NCI-H2196 treated with DMSO at 0.1 percent for 48 hours (cell line): ENCODE results near the gene TMEM144.

Experiments used
- DNase-seq: peaks from one replicate; lab custom pipeline; 2025; ENCODE audit not compliant: unreplicated experiment; lab: John Stamatoyannopoulos, UW

TMEM144 gene

GRCh38 chr4:158209825-158210807 lies at the start of gene TMEM144:
Gene TMEM144, plus strand, starts transcription at chr4:158210486. Its CDS starts 2,182 bp downstream, at chr4:158212668.
- DNase-seq = peak; percentile 39

DNA sequence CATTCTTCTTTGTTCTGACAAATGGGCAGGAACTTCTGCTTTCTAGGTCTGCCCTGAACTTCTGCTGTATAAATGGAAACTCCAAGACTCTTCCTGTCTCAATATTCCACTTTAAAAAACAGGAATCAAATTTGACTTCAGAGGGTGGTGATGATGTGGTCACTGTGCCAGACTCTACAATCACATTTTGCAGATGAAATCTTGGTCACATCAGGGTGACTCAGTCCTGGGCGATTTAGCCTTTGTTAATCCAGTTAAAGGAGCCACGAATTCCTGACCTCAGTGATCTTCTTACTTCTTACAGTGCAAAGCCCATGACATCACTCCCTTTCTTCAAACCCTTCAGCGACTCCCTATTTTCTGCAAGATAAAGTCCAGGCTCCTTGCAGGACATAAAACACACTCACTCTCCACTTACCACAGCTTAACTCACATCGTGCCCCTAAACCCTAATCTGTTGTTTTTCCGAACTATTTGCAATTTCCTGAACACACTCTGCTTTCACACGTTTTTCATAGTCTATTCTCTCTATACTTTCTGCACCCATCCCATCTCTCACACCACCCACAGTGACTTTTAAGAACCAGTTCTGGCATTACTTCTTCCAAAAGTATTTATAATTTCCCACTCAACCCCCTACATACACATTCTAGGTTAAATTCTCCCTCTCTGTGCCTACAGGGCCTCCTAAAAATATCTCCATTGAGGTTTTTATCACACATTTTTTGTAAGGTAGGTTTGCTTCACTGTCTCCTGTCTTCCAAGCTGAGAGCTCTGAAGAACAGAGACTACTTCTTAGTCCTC lies 48.5 kb upstream of the TMEM144 start:
- DNase-seq = no peak

DNA sequence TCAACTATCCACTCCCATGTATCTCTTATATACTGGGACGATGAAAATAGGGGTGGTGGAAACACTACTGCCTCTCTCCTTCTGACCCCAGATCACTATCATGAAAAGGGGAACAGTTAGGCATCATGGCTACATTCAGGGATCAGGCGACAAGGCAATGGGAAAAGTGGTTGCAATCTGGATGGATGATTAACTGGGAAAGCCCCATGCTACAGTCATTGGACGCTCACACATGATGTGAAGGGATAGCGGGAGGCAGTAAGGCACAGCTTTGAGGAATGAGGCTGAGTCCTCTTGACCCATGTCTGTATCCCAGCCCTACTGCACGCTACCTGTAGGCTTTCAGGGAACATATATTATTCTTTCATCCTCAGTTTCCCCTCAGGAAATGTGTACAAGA lies 47.7 kb upstream of the TMEM144 start:
- no peak for DNase-seq

- DNase-seq = no peak
Observed at GRCh38 chr4:158163941-158164767, 46.1 kb upstream of the TMEM144 start.

- no peak for DNase-seq
Observed at GRCh38 chr4:158164768-158165213, 45.5 kb upstream of the TMEM144 start.

DNA sequence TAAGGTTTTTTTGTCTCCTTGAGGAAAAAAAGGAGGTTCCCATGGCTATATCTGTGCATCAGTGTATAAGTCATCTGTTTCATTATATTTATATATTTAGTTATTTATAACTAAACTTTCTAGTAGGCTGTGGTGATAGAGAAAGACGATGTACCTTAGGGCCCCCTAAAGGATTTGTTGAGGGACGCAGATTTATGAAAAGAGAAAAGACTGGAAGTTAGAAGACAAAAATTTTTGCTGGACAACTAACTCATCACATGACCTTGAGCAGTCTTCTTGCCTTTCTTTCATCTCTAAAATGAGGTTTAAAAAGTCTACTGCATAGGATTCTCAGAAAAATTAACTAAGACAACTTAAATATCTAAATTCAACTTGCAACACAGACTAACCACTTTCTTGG lies 43.6 kb upstream of the TMEM144 start:
- DNase-seq = no peak

GRCh38 chr4:158168606-158169005 lies 41.7 kb upstream of the TMEM144 start:
- DNase-seq = no peak

DNA sequence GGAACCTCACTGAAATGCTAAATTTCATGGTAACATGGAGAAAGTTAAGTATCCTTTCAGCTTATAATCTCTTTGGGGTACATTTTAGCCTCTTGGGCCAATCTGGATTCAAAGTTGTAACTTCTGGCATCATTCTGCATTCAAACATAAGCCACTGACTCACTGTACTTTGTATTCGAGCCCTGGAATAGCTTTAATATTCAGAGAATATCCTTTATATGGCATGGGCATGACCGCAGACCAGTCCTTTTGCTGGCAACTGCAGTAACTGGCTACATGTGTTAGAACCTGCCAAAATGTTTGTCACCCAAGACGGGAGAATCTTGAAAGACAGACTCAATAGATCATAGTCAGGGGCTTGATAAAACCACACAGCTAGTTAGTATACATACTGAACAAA lies 40.8 kb upstream of the TMEM144 start:
- DNase-seq = no peak

- no peak for DNase-seq
Observed at GRCh38 chr4:158169931-158170690, 40.2 kb upstream of the TMEM144 start.

GRCh38 chr4:158170691-158171561 lies 39.4 kb upstream of the TMEM144 start:
- no peak for DNase-seq

DNA sequence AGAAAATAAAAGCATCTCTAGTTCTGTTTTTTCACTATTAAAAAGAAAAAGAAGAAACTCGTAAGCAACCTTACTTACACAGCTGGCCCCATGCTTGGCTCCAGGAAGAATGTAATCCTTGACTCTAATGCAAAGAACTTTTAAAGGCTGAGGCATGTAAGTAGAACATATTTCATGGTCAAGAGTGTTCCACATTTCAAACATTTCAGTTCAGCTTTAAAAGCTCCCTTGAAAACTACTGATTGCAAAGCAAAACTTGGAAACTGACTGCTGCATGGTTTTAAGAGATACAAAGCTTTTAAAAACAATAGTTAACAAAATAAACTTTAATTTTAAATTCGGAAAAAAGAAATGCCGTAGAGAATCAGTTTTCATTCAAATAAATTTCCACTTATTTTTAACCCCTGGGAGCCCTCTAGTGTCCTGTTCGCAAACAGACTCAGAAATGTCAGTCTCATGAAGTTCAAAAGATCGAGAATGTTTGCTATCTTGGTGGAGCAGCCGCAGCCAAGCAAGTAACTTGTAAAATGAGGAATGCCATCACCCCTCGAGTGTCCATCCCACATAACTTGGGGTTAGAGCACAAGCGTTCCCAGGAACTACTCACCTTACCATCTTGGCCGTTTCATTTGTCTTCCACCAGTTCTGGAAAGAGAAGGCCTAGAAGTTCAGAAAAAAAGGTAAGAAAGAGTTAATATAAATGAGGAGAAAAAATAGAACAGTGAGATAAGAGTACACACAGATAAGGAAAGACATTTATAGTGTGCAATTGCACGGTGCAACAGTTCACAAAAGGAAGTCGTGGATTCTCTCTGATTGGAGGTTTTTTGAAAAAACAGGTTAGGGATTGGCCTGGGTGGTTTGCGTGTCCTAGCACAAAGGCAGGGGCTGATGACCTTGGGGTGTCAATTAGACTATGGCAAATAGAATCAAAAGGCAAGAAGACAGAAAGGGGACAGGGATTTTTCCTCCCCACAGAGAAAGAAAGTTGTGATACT lies 37.7 kb upstream of the TMEM144 start, which contains the start of gene GASK1B:
Gene GASK1B (minus strand): TSS at position 765 of the 998 bp plus-strand sequence. CDS start 1,650 bp downstream, outside the sequence.
- no peak for DNase-seq

DNA sequence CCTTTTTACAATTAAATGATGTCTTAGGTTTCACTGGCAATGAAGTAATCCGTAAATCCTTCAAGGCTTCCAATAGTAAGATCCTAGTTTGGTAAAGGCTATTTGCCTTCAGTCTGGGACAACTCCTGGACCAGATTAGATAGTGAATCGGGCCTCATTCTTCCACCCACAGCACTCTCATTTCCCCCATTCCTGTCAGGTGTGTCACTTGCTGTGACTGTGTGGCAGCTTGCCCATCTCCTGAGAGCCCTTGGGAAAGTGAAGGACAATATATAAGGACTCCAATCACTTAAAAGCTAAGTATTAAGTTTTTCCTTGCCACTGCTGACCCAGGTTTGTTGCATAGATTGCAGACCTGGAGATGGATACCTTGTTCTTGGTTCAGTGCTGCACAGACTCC lies 34.2 kb upstream of the TMEM144 start:
- no peak for DNase-seq

DNA sequence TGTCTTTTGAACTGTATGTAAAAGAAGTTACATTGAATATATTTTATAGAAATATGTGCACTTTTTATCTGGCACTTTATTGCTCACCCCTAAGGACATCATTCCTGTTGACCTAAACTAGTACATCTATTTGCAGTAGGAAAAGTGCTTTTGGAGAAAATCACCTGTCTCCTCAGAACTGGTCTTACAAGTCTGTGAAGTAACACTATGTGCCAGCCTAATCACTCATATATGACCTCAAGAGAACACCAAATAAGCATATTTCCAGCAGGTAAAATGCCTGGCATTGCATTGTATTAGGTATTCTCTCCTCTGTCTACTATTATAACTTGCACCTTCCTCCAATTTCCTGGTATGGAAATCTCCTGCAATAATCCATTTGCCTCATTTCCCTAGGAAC lies 33.5 kb upstream of the TMEM144 start:
- DNase-seq = no peak

- no peak for DNase-seq
Observed at GRCh38 chr4:158179465-158179864, 30.8 kb upstream of the TMEM144 start.

GRCh38 chr4:158181906-158182305 lies 28.4 kb upstream of the TMEM144 start:
- DNase-seq = no peak

DNA sequence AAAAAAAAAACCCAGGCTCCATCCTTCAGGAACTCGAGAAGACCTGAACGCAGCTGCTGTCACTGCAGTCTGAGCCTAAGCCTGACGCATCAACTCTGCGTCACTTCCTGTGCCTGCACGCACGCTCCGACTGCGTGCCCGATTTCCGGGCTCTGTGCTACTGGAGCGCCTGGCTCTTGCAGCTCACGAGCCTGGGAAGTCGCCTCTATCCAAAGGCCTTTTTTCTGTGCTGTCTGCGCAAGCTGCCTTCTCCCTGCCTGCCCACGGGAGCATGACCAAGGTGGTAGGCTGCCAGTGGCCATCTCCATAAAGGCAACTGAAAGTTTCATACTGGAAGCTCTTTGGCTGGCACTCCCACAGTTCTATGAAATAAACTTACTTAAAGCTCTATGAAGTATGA lies 27.6 kb upstream of the TMEM144 start:
- DNase-seq = no peak

DNA sequence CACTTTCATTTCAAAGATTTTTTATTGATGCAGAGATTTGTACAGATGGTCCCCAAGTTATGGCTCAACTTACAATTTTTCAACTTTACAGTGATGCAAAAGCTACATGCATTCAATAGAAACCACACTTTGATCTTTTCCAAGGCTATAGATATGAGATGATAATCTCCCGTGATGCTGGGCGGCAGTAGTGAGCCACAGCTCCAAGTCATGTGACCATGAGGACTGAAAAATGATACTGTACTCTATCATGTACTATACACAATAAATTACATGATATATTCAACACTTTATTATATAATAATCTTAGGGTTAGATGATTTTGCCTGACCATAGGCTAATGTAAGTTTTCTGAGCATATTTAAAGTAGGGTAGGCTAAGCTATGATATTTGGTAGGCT lies 23.5 kb upstream of the TMEM144 start:
- DNase-seq = no peak

GRCh38 chr4:158189422-158189821 lies 20.9 kb upstream of the TMEM144 start:
- no peak for DNase-seq
